Inflammatory macrophage treated with lipopolysaccharide for 4 hours (primary cell): ENCODE results near the gene DMRTB1.
"Not testable (repeated sequence)": the region's sequence is repeated elsewhere in the genome, so short reads cannot be mapped to it uniquely, and the experiment has no call there.

ENCODE experiments used
- DNase-seq: peaks from one replicate; pipeline ENCODE4 v3.0.0-alpha.2; 2020

DMRTB1 gene

GRCh38 chr1:53459321-53460175 lies at the start of gene DMRTB1:
TSS of gene DMRTB1 (plus strand) at chr1:53459399. CDS start at chr1:53459454, 55 bp downstream.
- DNase-seq = no peak

- DNase-seq = no peak
Measured at GRCh38 chr1:53409695-53410094, 49.5 kb upstream of the DMRTB1 start.

- no peak for DNase-seq
Measured at GRCh38 chr1:53410100-53410541, 49.1 kb upstream of the DMRTB1 start.

- DNase-seq = no peak
Measured at GRCh38 chr1:53410701-53411100, 48.5 kb upstream of the DMRTB1 start.

GRCh38 chr1:53411541-53412152 lies 47.6 kb upstream of the DMRTB1 start:
- no peak for DNase-seq

- DNase-seq = no peak
Measured at GRCh38 chr1:53412285-53413174, 46.7 kb upstream of the DMRTB1 start.

GRCh38 chr1:53413175-53414001 lies 45.8 kb upstream of the DMRTB1 start:
- peak; percentile 69 for DNase-seq

GRCh38 chr1:53414632-53415031 lies 44.6 kb upstream of the DMRTB1 start:
- DNase-seq = no peak

- DNase-seq = no peak
Measured at GRCh38 chr1:53415432-53415831, 43.8 kb upstream of the DMRTB1 start.

- no peak for DNase-seq
Measured at GRCh38 chr1:53416269-53416813, 42.9 kb upstream of the DMRTB1 start.

- peak; percentile 73 for DNase-seq
Measured at GRCh38 chr1:53417074-53417511, 42.1 kb upstream of the DMRTB1 start.

GRCh38 chr1:53419034-53419433 lies 40.2 kb upstream of the DMRTB1 start:
- no peak for DNase-seq

GRCh38 chr1:53420341-53420740 lies 38.9 kb upstream of the DMRTB1 start:
- DNase-seq = no peak

GRCh38 chr1:53421208-53421607 lies 38.0 kb upstream of the DMRTB1 start:
- no peak for DNase-seq

GRCh38 chr1:53430261-53430660 lies 28.9 kb upstream of the DMRTB1 start:
- DNase-seq = no peak

- no peak for DNase-seq
Measured at GRCh38 chr1:53430779-53431178, 28.4 kb upstream of the DMRTB1 start.

GRCh38 chr1:53431244-53431643 lies 28.0 kb upstream of the DMRTB1 start:
- DNase-seq = no peak

- no peak for DNase-seq
Measured at GRCh38 chr1:53431805-53432565, 27.2 kb upstream of the DMRTB1 start.

- no peak for DNase-seq
Measured at GRCh38 chr1:53432611-53433010, 26.6 kb upstream of the DMRTB1 start.

GRCh38 chr1:53434405-53435007 lies 24.7 kb upstream of the DMRTB1 start:
- not testable (repeated sequence) for DNase-seq

- DNase-seq = no peak
Measured at GRCh38 chr1:53435151-53435550, 24.0 kb upstream of the DMRTB1 start.
